ENCODE results near the gene AFM.

DNA sequence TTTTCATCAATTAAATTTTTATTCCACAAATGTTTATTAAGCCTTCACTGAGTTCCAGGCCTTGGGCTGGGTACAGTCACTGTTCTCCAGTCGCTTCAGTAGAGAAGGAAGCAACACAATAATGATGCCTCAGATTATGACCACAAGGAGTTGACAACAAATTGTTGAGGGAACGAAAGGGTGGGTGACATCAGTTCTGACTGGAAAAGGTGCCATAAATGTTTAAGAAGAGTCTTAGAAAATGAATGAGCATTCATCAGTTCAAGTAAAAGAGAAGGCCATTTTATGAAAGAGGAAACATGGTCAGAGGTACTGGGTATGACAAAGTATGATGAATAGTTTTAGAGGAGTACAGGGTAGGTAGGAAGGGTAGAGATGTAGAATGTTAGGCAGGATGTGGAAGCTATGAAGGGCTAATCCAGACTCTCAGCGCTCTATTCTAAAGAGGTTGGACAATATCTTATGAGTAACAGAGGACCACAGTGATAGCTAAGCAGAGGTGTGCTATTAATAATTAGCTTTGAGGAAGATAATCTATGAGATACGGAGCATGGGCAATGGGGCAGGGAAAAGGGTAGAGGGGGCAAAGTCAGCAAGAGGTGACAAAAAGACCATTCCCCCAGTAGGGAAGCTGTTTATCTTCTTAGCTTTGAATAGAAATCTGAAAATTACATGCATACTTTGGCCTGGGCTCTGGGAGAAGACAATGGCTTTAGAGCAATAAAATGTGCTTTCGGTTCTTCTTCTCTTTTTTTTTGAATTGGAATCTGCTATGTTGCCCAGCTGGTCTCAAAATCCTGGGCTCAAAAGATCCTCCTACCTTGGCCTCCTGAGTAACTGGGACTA, 25.1 kb upstream of the AFM start:
- TF ChIP-seq, protein P1, sequence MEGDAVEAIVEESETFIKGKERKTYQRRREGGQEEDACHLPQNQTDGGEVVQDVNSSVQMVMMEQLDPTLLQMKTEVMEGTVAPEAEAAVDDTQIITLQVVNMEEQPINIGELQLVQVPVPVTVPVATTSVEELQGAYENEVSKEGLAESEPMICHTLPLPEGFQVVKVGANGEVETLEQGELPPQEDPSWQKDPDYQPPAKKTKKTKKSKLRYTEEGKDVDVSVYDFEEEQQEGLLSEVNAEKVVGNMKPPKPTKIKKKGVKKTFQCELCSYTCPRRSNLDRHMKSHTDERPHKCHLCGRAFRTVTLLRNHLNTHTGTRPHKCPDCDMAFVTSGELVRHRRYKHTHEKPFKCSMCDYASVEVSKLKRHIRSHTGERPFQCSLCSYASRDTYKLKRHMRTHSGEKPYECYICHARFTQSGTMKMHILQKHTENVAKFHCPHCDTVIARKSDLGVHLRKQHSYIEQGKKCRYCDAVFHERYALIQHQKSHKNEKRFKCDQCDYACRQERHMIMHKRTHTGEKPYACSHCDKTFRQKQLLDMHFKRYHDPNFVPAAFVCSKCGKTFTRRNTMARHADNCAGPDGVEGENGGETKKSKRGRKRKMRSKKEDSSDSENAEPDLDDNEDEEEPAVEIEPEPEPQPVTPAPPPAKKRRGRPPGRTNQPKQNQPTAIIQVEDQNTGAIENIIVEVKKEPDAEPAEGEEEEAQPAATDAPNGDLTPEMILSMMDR (conservative IDR thresholded peaks at IDR 0.05 in 1 of 2, IDR thresholded peaks at IDR 0.05 in 1 of 2; ENCODE audit: low read depth in 1 of 2, low read length in 2 of 2): no peak
- TF ChIP-seq EZH2 (IDR thresholded peaks at IDR 0.05; ENCODE audit: low read length, missing control alignments): no peak
